ENCODE data around the gene BPIFA2.

BPIFA2 gene

DNA sequence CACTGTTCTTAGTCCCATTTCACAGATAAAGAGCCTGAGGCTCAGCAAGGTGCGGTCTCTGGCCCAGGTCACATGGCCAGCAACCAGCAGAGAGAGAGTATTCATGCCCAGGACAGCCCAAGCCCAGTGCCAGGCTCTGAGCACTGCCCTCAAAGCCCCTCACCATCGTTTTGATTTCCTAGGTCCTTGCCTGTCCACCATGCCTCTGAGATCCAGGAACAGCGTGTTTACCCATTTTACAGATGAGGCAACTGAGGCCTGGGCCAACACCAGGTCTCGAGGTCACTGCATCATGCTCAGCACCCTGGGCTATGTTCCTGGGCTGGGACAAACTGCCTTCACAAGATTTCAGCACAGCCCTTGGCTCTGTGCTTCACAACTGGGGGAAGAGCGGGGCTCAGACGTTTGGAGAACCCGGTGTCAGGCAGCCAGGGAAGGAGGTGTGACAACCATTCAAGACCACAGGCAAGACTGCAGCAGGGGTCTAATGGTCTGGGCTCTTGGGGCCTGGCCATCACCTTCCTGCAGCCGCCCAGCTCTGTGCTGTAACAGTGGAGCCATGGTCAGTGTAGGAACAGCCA is 1.3 kb upstream of the BPIFA2 start:
- Histone ChIP-seq H3K79me2 (ENCODE audit: control insufficient read depth, low read length) (no peaks in the 10 kb centered on the region), H3K4me3 (ENCODE audit: low read length) (no peak overlapping the region), H3K4me1 (ENCODE audit: control insufficient read depth, low read length) (peaks cover 11% of the 10 kb centered on the region), H3K9me3 (ENCODE audit: control insufficient read depth, insufficient read depth, low read length) (peaks cover 8% of the 10 kb centered on the region), H3K27ac (ENCODE audit: low read depth, low read length) (no peak overlapping the region), H3K36me3 (ENCODE audit: control insufficient read depth, low read length) (no peaks in the 10 kb centered on the region), H3K4me2 (ENCODE audit: low read length) (no peak overlapping the region), H3F3A (ENCODE audit: control insufficient read depth, insufficient read depth) (no peaks in the 10 kb centered on the region), H4K20me1 (ENCODE audit: control insufficient read depth, insufficient read depth, low read depth, low read length) (no peaks in the 10 kb centered on the region), H3K27me3 (ENCODE audit: control insufficient read depth, low read length) (no peaks in the 10 kb centered on the region), H3K9me2 (replicated peaks; ENCODE audit: control insufficient read depth, low read length) (no peaks in the 10 kb centered on the region)
- no peak for TF ChIP-seq EZH2phosphoT487 (IDR thresholded peaks at IDR 0.05; ENCODE audit: borderline replicate concordance, low read length)
- TF ChIP-seq, protein P1, sequence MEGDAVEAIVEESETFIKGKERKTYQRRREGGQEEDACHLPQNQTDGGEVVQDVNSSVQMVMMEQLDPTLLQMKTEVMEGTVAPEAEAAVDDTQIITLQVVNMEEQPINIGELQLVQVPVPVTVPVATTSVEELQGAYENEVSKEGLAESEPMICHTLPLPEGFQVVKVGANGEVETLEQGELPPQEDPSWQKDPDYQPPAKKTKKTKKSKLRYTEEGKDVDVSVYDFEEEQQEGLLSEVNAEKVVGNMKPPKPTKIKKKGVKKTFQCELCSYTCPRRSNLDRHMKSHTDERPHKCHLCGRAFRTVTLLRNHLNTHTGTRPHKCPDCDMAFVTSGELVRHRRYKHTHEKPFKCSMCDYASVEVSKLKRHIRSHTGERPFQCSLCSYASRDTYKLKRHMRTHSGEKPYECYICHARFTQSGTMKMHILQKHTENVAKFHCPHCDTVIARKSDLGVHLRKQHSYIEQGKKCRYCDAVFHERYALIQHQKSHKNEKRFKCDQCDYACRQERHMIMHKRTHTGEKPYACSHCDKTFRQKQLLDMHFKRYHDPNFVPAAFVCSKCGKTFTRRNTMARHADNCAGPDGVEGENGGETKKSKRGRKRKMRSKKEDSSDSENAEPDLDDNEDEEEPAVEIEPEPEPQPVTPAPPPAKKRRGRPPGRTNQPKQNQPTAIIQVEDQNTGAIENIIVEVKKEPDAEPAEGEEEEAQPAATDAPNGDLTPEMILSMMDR (IDR thresholded peaks at IDR 0.05; ENCODE audit: low read depth, low read length, poor library complexity, severe bottlenecking), result no peak

DNA sequence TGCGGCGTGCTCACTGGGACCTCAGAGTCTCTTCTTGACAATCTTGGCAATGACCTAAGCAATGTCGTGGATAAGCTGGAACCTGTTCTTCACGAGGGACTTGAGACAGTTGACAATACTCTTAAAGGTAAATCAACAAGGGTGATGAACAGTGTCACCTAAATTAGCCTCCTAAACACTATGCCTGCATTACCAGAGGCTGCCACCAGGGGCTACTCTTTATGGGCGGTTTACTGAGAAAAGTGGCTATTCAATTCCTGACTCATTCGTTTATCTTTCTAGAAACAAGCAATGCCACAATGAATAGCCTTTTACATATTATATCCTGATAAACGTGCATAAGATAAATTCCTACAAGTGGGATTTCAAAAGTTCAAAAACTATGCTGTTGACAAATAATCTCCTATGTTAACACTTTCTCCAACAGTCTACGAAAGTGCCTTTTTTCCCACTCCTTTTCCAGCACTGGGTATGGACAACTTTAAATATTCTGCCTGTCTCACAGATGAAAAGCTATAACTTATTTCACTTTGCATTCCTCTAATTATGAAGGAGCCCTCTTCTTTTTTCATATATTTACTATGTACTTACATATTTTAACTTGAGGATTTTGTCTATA is 1.3 kb downstream of the BPIFA2 start:
- no peaks in the 10 kb centered on the region for H3K4me1 ChIP-seq (ENCODE audit: control insufficient read depth, low read length)

DNA sequence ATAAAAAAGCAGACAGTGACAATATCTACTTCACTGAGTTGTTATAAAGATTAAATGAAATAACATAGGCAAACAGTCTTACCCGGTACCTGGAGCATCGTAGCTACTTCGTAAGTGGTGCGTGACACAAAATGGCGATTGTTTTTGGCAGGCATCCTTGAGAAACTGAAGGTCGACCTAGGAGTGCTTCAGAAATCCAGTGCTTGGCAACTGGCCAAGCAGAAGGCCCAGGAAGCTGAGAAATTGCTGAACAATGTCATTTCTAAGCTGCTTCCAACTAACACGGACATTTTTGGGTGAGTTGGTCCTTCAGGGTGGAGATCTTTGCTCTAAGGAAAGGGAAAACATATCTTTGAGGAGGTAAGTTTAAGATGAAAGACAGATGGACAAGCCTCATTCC is 4.8 kb downstream of the BPIFA2 start:
- no peaks in the 10 kb centered on the region for H3F3A ChIP-seq (ENCODE audit: control insufficient read depth, insufficient read depth)
- H3K27me3 ChIP-seq (ENCODE audit: control insufficient read depth, low read length), result no peaks in the 10 kb centered on the region
- H3K27ac ChIP-seq (ENCODE audit: low read depth, low read length), result no peak overlapping the region
- no peak overlapping the region for H3K4me3 ChIP-seq (ENCODE audit: low read length)
- no peaks in the 10 kb centered on the region for H3K79me2 ChIP-seq (ENCODE audit: control insufficient read depth, low read length)
- TF ChIP-seq, protein P1 (IDR thresholded peaks at IDR 0.05; ENCODE audit: low read depth, low read length, poor library complexity, severe bottlenecking), result no peak
- no peak for TF ChIP-seq EZH2phosphoT487 (IDR thresholded peaks at IDR 0.05; ENCODE audit: borderline replicate concordance, low read length)
- no peaks in the 10 kb centered on the region for H4K20me1 ChIP-seq (ENCODE audit: control insufficient read depth, insufficient read depth, low read depth, low read length)
- no peaks in the 10 kb centered on the region for H3K4me1 ChIP-seq (ENCODE audit: control insufficient read depth, low read length)
- no peaks in the 10 kb centered on the region for H3K9me2 ChIP-seq (replicated peaks; ENCODE audit: control insufficient read depth, low read length)
- peaks cover 8% of the 10 kb centered on the region for H3K9me3 ChIP-seq (ENCODE audit: control insufficient read depth, insufficient read depth, low read length)
- no peak overlapping the region for H3K4me2 ChIP-seq (ENCODE audit: low read length)
- no peaks in the 10 kb centered on the region for H3K36me3 ChIP-seq (ENCODE audit: control insufficient read depth, low read length)

More for the DNA sequence above, 1.3 kb downstream of the BPIFA2 start:
- H4K20me1 ChIP-seq (ENCODE audit: control insufficient read depth, insufficient read depth, low read depth, low read length), result no peaks in the 10 kb centered on the region
- TF ChIP-seq, protein P1 (IDR thresholded peaks at IDR 0.05; ENCODE audit: low read depth, low read length, poor library complexity, severe bottlenecking), result peak; percentile 82
- no peak for TF ChIP-seq EZH2phosphoT487 (IDR thresholded peaks at IDR 0.05; ENCODE audit: borderline replicate concordance, low read length)
- no peak overlapping the region for H3K4me3 ChIP-seq (ENCODE audit: low read length)
- H3K27me3 ChIP-seq (ENCODE audit: control insufficient read depth, low read length), result no peaks in the 10 kb centered on the region
- no peaks in the 10 kb centered on the region for H3K9me2 ChIP-seq (replicated peaks; ENCODE audit: control insufficient read depth, low read length)
- no peaks in the 10 kb centered on the region for H3F3A ChIP-seq (ENCODE audit: control insufficient read depth, insufficient read depth)
- peaks cover 8% of the 10 kb centered on the region for H3K9me3 ChIP-seq (ENCODE audit: control insufficient read depth, insufficient read depth, low read length)
- H3K79me2 ChIP-seq (ENCODE audit: control insufficient read depth, low read length), result no peaks in the 10 kb centered on the region
- no peak overlapping the region for H3K4me2 ChIP-seq (ENCODE audit: low read length)
- no peak overlapping the region for H3K27ac ChIP-seq (ENCODE audit: low read depth, low read length)
- no peaks in the 10 kb centered on the region for H3K36me3 ChIP-seq (ENCODE audit: control insufficient read depth, low read length)
